ENCODE data around the gene PPIP5K1.
"Not testable (repeated sequence)": the region's sequence is repeated elsewhere in the genome, so short reads cannot be mapped to it uniquely, and the experiment has no call there.

The PPIP5K1 gene

DNA sequence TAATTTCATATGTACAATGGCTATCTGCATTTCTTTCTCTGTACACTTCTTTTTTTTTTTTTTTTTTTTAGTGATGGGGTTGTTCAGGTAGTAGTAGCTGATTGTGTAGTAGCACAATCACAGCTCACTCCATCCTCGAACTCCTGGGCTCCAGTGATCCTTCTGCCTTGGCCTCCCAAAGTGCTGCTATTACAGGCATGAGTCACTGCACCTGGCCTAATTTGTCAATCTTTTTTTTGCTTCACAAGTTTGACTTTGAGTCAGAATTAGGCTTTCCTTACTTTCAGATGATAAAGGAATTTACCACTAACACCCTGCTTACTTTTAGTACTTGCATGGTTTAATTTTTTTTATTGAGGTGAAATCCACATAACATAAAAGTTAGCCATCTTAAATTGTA is 44.6 kb downstream of the PPIP5K1 start:
- DNase-seq (ENCODE audit: low read depth in 2 of 2): no peak

DNA sequence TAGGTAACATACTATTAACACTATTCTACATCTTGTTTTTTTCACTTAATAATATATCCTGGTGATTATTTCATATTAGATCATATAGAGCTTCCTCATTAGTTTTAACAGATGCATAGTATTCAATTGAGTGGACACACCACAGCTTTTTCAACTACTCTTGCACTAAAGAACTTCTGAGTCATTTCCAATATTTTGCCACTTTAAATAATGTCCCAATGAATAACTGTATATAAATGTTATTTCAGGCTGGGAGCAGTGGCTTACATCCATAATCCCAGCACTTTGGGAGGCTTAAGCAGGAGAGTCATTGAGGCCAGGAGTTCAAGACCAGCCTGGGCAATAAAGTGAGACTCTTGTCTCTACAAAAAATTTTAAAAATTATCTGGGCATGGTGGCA is 45.7 kb downstream of the PPIP5K1 start:
- no peak for DNase-seq (ENCODE audit: low read depth in 2 of 2)

DNA sequence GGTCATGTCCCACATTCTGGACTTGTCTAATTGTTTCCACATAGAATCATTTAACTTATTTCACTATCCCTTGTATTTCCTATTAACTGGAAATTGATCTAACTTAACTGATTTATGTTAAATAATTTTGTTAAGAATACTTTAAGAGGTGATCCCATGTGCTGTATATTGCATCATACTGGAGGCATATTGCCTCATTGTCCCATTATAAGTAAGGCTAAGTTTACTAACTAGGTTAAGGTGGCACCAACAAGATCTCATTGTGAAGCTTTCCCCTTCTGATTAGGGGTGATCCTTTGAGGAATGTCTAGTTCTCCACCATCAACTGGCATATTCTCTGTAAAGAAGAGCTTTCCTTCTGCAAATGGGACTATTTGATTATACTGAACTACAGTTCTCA is 48.2 kb downstream of the PPIP5K1 start:
- DNase-seq (ENCODE audit: low read depth in 2 of 2): no peak

DNA sequence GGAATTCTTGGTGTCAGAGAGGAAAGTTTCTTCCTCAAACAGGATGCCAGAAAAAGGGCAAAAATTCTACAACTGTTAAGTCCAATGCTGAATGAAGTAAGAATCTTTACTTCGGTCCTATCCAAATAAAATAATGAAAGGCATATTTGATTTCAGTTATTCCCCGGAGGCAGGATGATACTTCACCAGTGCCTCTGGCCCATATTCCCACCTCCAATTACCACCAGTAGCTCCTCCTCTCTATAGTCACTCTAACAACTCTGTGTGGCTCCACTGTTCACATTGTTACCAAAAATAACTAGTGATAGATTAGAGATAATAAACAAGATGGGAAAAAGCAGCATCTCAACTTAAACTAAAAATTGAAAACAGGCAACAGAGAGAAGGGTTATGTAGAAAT is 51.9 kb downstream of the PPIP5K1 start:
- no peak for DNase-seq (ENCODE audit: low read depth in 2 of 2)

DNA sequence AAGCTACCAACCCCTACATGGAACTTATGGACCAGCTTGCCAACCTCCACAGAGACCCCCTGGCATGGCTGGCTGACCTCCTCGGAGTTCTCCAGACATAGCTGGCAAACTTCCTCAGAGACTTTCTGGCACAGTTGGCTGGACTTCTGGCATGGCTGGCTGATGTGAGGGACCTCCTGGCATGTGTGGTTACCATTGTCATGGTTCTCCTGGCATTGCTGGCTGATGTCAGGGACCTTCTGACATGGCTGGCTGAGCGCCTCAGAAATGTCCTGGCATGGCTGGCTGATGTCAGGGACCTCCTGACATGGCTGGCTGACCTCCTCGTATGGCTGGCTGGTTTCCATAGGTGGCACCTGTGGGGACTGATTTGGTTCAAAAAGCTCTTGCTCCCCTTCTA is 55.1 kb downstream of the PPIP5K1 start:
- DNase-seq (ENCODE audit: low read depth in 2 of 2): no peak

DNA sequence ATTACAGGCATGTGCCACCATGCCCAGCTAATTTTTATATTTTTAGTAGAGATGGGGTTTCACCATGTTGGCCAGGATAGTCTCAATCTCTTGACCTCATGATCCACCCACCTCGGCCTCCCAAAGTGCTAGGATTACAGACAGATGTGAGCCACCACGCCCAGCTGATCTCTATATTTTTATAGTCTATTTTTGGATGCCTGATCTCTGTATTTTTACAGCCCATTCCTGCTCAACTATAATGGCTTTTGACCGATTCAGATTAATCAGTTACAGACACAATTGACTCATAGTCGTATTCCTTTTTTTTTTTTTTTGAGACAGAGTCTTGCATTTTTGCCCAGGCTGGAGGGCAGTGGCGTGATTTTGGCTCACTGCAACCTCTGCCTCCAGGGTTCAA is 57.2 kb downstream of the PPIP5K1 start:
- DNase-seq (ENCODE audit: low read depth in 2 of 2): not testable (repeated sequence)

DNA sequence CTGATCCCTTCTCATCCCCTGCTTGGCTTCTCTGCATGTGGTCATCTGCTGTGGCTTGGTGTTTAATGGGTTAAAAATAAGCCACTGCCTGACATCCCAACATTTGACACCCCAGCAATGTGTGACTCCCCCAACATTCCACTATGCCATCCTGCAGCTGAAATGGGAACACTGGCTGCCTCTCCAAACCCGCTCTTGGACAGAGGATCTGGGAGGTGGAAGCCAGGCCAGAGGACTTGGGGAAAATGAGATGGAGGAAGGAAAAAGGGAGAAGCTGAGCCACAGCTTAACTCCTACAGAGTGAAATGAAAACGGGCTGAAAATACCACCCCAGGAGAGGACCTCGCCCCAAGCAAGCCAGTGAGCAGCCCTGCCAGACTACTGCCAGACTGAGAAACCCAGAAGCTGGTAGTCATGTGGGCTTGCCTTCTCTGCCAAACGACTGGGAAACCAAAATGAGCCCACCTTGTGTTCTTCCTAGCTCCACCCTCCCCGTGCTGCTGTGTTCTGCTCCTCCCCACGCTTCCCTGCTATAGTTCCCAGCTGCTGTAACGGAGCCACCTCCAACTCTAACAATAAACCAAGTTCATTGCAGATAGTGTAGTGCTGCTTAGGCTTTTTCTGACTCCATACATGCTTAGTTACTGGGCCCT is 58.9 kb downstream of the PPIP5K1 start:
- no peak for DNase-seq (ENCODE audit: low read depth in 2 of 2)

DNA sequence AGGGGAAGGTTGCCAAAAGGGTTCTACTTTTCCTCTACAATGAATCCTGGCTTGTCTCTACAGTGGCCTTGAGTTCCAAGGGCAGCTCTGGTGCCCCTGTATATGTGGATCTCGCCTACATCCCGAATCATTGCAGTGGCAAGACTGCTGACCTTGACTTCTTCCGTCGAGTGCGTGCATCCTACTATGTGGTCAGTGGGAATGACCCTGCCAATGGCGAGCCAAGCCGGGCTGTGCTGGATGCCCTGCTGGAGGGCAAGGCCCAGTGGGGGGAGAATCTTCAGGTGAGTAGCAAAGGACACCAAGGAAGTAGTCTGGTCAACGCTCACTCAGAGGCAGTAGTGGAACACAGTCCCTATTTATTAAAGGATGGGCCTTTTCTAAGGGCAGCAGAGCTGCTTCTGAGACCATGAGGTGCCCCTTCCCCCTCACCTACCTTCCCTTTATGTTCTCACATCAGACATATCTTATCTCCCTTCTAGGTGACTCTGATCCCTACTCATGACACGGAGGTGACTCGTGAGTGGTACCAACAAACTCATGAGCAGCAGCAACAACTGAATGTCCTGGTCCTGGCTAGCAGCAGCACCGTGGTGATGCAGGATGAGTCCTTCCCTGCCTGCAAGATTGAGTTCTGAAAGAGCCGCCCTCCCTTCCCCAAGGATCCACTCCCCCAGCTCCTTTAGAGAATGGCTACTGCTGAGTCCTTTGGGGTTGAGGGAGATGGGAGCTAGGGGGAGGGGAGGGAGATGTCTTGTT is 60.2 kb downstream of the PPIP5K1 start:
- no peak for DNase-seq (ENCODE audit: low read depth in 2 of 2)

DNA sequence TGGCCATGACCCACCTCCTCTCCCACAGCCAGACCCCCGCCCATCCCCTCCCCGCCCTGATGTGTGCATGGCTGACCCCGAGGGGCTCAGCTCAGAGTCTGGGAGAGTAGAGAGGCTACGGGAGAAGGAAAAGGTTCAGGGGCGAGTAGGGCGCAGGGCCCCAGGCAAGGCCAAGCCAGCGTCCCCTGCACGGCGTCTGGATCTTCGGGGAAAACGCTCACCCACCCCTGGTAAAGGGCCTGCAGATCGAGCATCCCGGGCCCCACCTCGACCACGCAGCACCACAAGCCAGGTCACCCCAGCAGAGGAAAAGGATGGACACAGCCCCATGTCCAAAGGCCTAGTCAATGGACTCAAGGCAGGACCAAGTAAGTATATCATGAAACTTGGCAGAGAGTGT is 60.9 kb downstream of the PPIP5K1 start:
- no peak for DNase-seq (ENCODE audit: low read depth in 2 of 2)

DNA sequence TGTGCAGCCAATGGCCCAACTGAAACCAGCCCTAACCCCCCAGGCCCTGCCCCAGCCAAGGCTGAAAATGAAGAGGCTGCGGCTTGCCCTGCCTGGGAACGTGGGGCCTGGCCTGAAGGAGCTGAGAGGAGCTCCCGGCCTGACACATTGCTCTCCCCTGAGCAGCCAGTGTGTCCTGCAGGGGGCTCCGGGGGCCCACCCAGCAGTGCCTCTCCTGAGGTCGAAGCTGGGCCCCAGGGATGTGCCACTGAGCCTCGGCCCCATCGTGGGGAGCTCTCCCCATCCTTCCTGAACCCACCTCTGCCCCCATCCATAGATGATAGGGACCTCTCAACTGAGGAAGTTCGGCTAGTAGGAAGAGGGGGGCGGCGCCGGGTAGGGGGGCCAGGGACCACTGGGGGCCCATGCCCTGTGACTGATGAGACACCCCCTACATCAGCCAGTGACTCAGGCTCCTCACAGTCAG is 61.4 kb downstream of the PPIP5K1 start:
- no peak for DNase-seq (ENCODE audit: low read depth in 2 of 2)

DNA sequence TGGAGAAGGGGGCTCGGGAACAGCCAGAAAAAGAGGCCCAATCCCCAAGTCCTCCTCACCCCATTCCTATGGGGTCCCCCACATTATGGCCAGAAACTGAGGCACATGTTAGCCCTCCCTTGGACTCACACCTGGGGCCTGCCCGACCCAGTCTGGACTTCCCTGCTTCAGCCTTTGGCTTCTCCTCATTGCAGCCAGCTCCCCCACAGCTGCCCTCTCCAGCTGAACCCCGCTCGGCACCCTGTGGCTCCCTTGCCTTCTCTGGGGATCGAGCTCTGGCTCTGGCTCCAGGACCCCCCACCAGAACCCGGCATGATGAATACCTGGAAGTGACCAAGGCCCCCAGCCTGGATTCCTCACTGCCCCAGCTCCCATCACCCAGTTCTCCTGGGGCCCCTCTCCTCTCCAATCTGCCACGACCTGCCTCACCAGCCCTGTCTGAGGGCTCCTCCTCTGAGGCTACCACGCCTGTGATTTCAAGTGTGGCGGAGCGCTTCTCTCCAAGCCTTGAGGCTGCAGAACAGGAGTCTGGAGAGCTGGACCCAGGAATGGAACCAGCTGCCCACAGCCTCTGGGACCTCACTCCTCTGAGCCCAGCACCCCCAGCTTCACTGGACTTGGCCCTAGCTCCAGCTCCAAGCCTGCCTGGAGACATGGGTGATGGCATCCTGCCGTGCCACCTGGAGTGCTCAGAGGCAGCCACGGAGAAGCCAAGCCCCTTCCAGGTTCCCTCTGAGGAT is 62.0 kb downstream of the PPIP5K1 start:
- DNase-seq (ENCODE audit: low read depth in 2 of 2): no peak

DNA sequence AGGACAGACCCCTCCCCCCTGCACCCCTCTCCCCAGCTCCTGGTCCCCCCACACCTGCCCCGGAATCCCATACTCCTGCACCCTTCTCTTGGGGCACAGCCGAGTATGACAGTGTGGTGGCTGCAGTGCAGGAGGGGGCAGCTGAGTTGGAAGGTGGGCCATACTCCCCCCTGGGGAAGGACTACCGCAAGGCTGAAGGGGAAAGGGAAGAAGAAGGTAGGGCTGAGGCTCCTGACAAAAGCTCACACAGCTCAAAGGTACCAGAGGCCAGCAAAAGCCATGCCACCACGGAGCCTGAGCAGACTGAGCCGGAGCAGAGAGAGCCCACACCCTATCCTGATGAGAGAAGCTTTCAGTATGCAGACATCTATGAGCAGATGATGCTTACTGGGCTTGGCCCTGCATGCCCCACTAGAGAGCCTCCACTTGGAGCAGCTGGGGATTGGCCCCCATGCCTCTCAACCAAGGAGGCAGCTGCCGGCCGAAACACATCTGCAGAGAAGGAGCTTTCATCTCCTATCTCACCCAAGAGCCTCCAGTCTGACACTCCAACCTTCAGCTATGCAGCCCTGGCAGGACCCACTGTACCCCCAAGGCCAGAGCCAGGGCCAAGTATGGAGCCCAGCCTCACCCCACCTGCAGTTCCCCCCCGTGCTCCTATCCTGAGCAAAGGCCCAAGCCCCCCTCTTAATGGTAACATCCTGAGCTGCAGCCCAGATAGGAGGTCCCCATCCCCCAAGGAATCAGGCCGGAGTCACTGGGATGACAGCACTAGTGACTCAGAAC is 62.8 kb downstream of the PPIP5K1 start:
- no peak for DNase-seq (ENCODE audit: low read depth in 2 of 2)

DNA sequence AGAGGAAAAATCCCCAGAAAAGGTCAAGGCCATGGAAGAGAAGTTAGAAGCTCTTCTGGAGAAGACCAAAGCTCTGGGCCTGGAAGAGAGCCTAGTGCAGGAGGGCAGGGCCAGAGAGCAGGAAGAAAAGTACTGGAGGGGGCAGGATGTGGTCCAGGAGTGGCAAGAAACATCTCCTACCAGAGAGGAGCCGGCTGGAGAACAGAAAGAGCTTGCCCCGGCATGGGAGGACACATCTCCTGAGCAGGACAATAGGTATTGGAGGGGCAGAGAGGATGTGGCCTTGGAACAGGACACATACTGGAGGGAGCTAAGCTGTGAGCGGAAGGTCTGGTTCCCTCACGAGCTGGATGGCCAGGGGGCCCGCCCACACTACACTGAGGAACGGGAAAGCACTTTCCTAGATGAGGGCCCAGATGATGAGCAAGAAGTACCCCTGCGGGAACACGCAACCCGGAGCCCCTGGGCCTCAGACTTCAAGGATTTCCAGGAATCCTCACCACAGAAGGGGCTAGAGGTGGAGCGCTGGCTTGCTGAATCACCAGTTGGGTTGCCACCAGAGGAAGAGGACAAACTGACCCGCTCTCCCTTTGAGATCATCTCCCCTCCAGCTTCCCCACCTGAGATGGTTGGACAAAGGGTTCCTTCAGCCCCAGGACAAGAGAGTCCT is 63.6 kb downstream of the PPIP5K1 start:
- DNase-seq (ENCODE audit: low read depth in 2 of 2): no peak

DNA sequence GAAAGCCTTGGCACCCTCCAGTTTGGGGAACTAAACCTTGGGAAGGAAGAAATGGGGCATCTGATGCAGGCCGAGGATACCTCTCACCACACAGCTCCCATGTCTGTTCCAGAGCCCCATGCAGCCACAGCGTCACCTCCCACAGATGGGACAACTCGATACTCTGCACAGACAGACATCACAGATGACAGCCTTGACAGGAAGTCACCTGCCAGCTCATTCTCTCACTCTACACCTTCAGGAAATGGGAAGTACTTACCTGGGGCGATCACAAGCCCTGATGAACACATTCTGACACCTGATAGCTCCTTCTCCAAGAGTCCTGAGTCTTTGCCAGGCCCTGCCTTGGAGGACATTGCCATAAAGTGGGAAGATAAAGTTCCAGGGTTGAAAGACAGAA is 64.9 kb downstream of the PPIP5K1 start:
- DNase-seq (ENCODE audit: low read depth in 2 of 2): no peak

DNA sequence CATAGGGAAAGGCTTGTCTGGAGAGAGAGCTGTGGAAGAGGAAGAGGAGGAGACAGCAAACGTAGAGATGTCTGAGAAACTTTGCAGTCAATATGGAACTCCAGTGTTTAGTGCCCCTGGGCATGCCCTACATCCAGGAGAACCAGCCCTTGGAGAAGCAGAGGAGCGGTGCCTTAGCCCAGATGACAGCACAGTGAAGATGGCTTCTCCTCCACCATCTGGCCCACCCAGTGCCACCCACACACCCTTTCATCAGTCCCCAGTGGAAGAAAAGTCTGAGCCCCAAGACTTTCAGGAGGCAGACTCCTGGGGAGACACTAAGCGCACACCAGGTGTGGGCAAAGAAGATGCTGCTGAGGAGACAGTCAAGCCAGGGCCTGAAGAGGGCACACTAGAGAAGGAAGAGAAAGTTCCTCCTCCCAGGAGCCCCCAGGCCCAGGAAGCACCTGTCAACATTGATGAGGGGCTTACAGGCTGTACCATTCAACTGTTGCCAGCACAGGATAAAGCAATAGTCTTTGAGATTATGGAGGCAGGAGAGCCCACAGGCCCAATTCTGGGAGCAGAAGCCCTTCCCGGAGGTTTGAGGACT is 65.7 kb downstream of the PPIP5K1 start:
- no peak for DNase-seq (ENCODE audit: low read depth in 2 of 2)

DNA sequence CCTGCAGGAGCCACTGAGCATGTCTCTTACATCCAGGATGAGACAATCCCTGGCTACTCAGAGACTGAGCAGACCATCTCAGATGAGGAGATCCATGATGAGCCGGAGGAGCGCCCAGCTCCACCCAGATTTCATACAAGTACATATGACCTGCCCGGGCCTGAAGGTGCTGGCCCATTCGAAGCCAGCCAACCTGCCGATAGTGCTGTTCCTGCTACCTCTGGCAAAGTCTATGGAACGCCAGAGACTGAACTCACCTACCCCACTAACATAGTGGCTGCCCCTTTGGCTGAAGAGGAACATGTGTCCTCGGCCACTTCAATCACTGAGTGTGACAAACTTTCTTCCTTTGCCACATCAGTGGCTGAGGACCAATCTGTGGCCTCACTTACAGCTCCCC is 66.4 kb downstream of the PPIP5K1 start:
- DNase-seq (ENCODE audit: low read depth in 2 of 2): no peak

DNA sequence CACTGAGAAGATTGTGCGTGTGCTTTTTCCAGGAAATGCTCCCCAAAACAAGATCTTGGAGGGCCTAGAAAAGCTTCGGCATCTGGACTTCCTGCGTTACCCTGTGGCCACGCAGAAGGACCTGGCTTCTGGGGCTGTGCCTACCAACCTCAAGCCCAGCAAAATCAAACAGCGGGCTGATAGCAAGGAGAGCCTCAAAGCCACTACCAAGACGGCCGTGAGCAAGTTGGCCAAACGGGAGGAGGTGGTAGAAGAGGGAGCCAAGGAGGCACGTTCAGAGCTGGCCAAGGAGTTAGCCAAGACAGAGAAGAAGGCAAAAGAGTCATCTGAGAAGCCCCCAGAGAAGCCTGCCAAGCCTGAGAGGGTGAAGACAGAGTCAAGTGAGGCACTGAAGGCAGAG is 67.8 kb downstream of the PPIP5K1 start:
- no peak for DNase-seq (ENCODE audit: low read depth in 2 of 2)

DNA sequence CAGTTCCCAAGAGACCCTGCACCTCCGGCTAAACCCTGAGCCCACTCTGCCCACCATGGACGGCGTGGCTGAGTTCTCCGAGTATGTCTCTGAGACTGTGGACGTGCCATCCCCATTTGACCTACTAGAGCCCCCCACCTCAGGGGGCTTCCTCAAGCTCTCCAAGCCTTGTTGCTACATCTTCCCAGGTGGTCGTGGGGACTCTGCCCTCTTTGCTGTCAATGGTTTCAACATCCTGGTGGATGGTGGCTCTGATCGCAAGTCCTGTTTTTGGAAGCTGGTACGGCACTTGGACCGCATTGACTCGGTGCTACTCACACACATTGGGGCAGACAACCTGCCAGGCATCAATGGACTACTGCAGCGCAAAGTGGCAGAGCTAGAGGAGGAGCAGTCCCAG is 68.6 kb downstream of the PPIP5K1 start:
- no peak for DNase-seq (ENCODE audit: low read depth in 2 of 2)

DNA sequence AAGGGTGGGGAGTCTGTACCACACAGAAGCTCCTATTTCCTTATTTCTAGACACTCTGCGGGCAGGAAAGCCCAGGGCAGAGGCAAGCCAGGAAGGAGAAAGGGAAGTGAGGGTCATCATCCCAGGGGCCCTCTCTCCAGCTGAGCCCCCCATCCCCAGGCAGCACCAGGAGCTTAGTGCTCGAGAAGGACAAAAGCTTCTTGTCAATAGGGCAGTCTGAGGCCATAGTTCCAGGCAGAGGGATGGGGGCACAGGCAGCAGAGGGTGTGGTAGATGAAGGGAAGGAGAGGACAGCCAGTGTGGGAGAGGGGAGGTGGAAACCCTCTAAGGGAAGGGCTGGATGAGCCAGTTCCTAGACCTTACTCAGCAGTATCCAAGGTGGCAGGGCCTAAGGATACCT is 69.9 kb downstream of the PPIP5K1 start:
- DNase-seq (ENCODE audit: low read depth in 2 of 2): no peak

DNA sequence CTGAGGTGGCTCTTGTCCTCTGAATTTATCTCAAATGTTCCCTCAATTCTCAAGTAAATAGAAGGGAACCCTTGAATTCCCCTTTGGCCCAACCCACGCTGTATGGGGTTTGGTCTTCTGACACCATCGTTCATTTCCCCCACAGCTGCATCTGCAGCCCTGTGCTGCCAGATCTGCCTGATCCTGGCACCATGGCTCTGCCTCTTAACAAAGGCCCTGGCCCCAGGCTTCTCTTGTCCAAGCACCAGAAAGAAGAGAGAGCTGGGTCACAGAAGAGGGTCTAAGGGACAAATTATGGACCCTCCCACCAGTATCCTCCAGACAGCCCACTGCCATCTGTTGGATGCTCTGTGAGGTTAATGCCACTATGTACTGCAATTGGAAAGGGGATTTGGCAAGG is 70.8 kb downstream of the PPIP5K1 start:
- DNase-seq (ENCODE audit: low read depth in 2 of 2): no peak

DNA sequence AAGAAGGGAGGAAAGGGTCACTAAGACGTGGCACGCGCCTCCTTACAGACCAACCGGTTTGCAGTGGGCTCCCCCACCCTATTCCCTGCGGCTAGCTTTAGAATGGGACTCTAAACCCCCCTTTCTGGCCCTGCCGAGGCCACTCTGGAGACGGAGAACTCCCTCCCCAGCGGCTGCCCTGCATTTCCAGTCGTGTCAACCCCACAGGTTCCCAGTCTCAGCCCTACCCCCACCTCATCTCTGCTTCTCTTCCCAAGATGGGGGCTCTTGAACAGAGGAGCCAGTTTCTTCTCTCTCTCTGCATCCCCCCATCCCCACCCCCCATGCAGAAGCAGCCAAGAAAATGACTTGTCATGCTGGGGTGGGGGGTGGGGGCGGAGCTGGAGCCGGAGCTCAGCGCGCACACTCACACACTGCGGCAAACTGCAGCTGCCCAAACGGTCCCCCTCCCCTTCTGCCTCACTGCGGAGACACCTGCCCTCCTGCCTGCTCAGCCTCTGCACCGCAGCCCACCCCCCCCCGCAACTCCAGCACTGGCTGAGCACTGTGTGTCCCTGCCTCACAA is 71.7 kb downstream of the PPIP5K1 start:
- DNase-seq (ENCODE audit: low read depth in 2 of 2): no peak

All from stimulated activated CD8-positive, alpha-beta memory T cell treated with anti-CD3 and anti-CD28 coated beads, Interleukin-7, amount 100 ng/mL, for 4 hours (primary cell).